Stimulated activated naive CD8-positive, alpha-beta T cell treated with anti-CD3 and anti-CD28 coated beads, Interleukin-15, amount 100 ng/mL, for 72 hours (primary cell): ENCODE results near the gene TCF19.
A peak's percentile ranks its signal among the peaks of the same experiment; 100 is the strongest.

Experiments
- ATAC-seq: fragments of 150-1000 bp; cut with Tn5 transposase; 2 replicates; pipeline ENCODE4 v1.10.0; 2021; ENCODE audit warnings: mild to moderate bottlenecking, moderate library complexity
- DNase-seq, 2 donors: peaks; one replicate each; pipeline ENCODE4 v3.0.0; 2021 to 2022
- H3K27ac Mint-ChIP-seq, 2 donors: one replicate each; pipeline ENCODE4 v1.8.0; 2022; ENCODE audit warnings: mild to moderate bottlenecking in 2 of 2, mixed read lengths in 2 of 2, moderate library complexity in 2 of 2
- H3K27me3 Mint-ChIP-seq: one replicate; pipeline ENCODE4 v1.8.0; 2022; ENCODE audit warnings: mixed read lengths
- H3K4me1 Mint-ChIP-seq: one replicate; pipeline ENCODE4 v1.8.0; 2022; ENCODE audit warnings: mild to moderate bottlenecking, mixed read lengths
- H3K4me3 Mint-ChIP-seq, 2 donors: one replicate each; pipeline ENCODE4 v1.8.0; 2022; ENCODE audit warnings: mild to moderate bottlenecking in 2 of 2, mixed read lengths in 2 of 2, moderate library complexity in 1 of 2
- H3K9me3 Mint-ChIP-seq, 2 donors: one replicate each; pipeline ENCODE4 v1.8.0; 2022; ENCODE audit warnings: mixed read lengths in 2 of 2

Gene TCF19

GRCh38 chr6:31122791-31123706 is 35.3 kb upstream of the TCF19 start:
- DNase-seq (no peak), ATAC-seq (no peak)
- H3K27me3 Mint-ChIP-seq, result peaks cover 2% of the 10 kb centered on the region
- H3K27ac Mint-ChIP-seq, result no peak overlapping the region
- peaks cover 9% of the 10 kb centered on the region for H3K4me1 Mint-ChIP-seq
- H3K4me3 Mint-ChIP-seq, result no peak overlapping the region
- H3K9me3 Mint-ChIP-seq, result no peaks in the 10 kb centered on the region

GRCh38 chr6:31125162-31125561 is 33.2 kb upstream of the TCF19 start:
- no peak for DNase-seq
- ATAC-seq, result no peak
- no peaks in the 10 kb centered on the region for H3K9me3 Mint-ChIP-seq
- H3K27me3 Mint-ChIP-seq, result peaks cover 18% of the 10 kb centered on the region
- no peak overlapping the region for H3K27ac Mint-ChIP-seq
- no peak overlapping the region for H3K4me3 Mint-ChIP-seq
- peaks cover 13% of the 10 kb centered on the region for H3K4me1 Mint-ChIP-seq

- Mint-ChIP-seq H3K4me3 (no peak overlapping the region), H3K9me3 (no peaks in the 10 kb centered on the region), H3K27ac (no peak overlapping the region), H3K4me1 (peaks cover 13% of the 10 kb centered on the region), H3K27me3 (peaks cover 18% of the 10 kb centered on the region)
- DNase-seq, result no peak
- no peak for ATAC-seq
Observed at GRCh38 chr6:31125586-31126363, 32.6 kb upstream of the TCF19 start.

GRCh38 chr6:31126396-31127175 is 31.8 kb upstream of the TCF19 start:
- Mint-ChIP-seq H3K27me3 (peaks cover 18% of the 10 kb centered on the region), H3K4me1 (peaks cover 13% of the 10 kb centered on the region), H3K27ac (no peak overlapping the region), H3K4me3 (no peak overlapping the region), H3K9me3 (no peaks in the 10 kb centered on the region)
- DNase-seq (no peak), ATAC-seq (no peak)

GRCh38 chr6:31128093-31128676 is 30.2 kb upstream of the TCF19 start:
- ATAC-seq (peak; percentile 80), DNase-seq (peak; percentile 69 to 71)
- H3K9me3 Mint-ChIP-seq, result no peaks in the 10 kb centered on the region
- H3K4me1 Mint-ChIP-seq, result peaks cover 13% of the 10 kb centered on the region
- peaks cover 18% of the 10 kb centered on the region for H3K27me3 Mint-ChIP-seq
- no peak overlapping the region for H3K4me3 Mint-ChIP-seq
- no peak overlapping the region for H3K27ac Mint-ChIP-seq

GRCh38 chr6:31129130-31129529 is 29.3 kb upstream of the TCF19 start:
- no peaks in the 10 kb centered on the region for H3K9me3 Mint-ChIP-seq
- peaks cover 13% of the 10 kb centered on the region for H3K4me1 Mint-ChIP-seq
- H3K4me3 Mint-ChIP-seq, result no peak overlapping the region
- ATAC-seq (no peak), DNase-seq (no peak)
- H3K27me3 Mint-ChIP-seq, result peaks cover 18% of the 10 kb centered on the region
- H3K27ac Mint-ChIP-seq, result no peak overlapping the region

GRCh38 chr6:31130751-31131150 is 27.6 kb upstream of the TCF19 start:
- no peak for ATAC-seq
- no peak overlapping the region for H3K4me3 Mint-ChIP-seq
- no peak overlapping the region for H3K27ac Mint-ChIP-seq
- peaks cover 18% of the 10 kb centered on the region for H3K27me3 Mint-ChIP-seq
- no peaks in the 10 kb centered on the region for H3K9me3 Mint-ChIP-seq
- no peak for DNase-seq
- H3K4me1 Mint-ChIP-seq, result peaks cover 8% of the 10 kb centered on the region

- Mint-ChIP-seq H3K4me3 (no peak overlapping the region), H3K27me3 (peaks cover 18% of the 10 kb centered on the region), H3K9me3 (no peaks in the 10 kb centered on the region), H3K27ac (no peak overlapping the region), H3K4me1 (peaks cover 8% of the 10 kb centered on the region)
- no peak for DNase-seq
- ATAC-seq, result no peak
Observed at GRCh38 chr6:31131595-31131994, 26.8 kb upstream of the TCF19 start.

- no peak overlapping the region for H3K27ac Mint-ChIP-seq
- H3K4me1 Mint-ChIP-seq, result peaks cover 13% of the 10 kb centered on the region
- ATAC-seq (no peak), DNase-seq (no peak)
- H3K27me3 Mint-ChIP-seq, result peaks cover 18% of the 10 kb centered on the region
- no peak overlapping the region for H3K4me3 Mint-ChIP-seq
- H3K9me3 Mint-ChIP-seq, result no peaks in the 10 kb centered on the region
Observed at GRCh38 chr6:31132806-31133205, 25.6 kb upstream of the TCF19 start.

- no peak overlapping the region for H3K27ac Mint-ChIP-seq
Observed at GRCh38 chr6:31135710-31136109, 22.7 kb upstream of the TCF19 start.

GRCh38 chr6:31138982-31139381 is 19.4 kb upstream of the TCF19 start, which contains the start of gene PSORS1C2:
Gene PSORS1C2, minus strand, starts transcription at chr6:31139066. Its CDS starts 40 bp downstream, at chr6:31139026.
- Mint-ChIP-seq H3K27me3 (no peaks in the 10 kb centered on the region), H3K4me3 (peak within 1 kb of the TSS in 1 of 2 donors; percentile 20), H3K4me1 (peaks cover 10% of the 10 kb centered on the region), H3K27ac (no peak within 1 kb of the TSS), H3K9me3 (no peaks in the 10 kb centered on the region)
- no peak for ATAC-seq
- no peak for DNase-seq

More at GRCh38 chr6:31135710-31136109, 22.7 kb upstream of the TCF19 start:
- ATAC-seq, result no peak
- H3K4me1 Mint-ChIP-seq, result peaks cover 10% of the 10 kb centered on the region
- DNase-seq, result no peak
- H3K27me3 Mint-ChIP-seq, result no peaks in the 10 kb centered on the region
- H3K4me3 Mint-ChIP-seq, result no peak overlapping the region
- H3K9me3 Mint-ChIP-seq, result no peaks in the 10 kb centered on the region

- Mint-ChIP-seq H3K9me3 (no peaks in the 10 kb centered on the region), H3K27me3 (no peaks in the 10 kb centered on the region), H3K4me1 (peaks cover 10% of the 10 kb centered on the region), H3K4me3 (no peak overlapping the region), H3K27ac (no peak overlapping the region)
- no peak for ATAC-seq
- DNase-seq, result no peak
Observed at GRCh38 chr6:31139599-31139998, 18.8 kb upstream of the TCF19 start.

GRCh38 chr6:31140643-31141042 is 17.7 kb upstream of the TCF19 start:
- Mint-ChIP-seq H3K27me3 (no peaks in the 10 kb centered on the region), H3K9me3 (no peaks in the 10 kb centered on the region), H3K27ac (no peak overlapping the region), H3K4me1 (peaks cover 10% of the 10 kb centered on the region), H3K4me3 (no peak overlapping the region)
- ATAC-seq (no peak), DNase-seq (no peak)

- Mint-ChIP-seq H3K27ac (no peak overlapping the region), H3K4me3 (no peak overlapping the region), H3K9me3 (no peaks in the 10 kb centered on the region), H3K27me3 (no peaks in the 10 kb centered on the region), H3K4me1 (peaks cover 8% of the 10 kb centered on the region)
- ATAC-seq, result no peak
- DNase-seq, result no peak
Observed at GRCh38 chr6:31142361-31142761, 16.0 kb upstream of the TCF19 start.

- no peak for ATAC-seq
- no peaks in the 10 kb centered on the region for H3K9me3 Mint-ChIP-seq
Observed at GRCh38 chr6:31143148-31143547, 15.2 kb upstream of the TCF19 start.

More at GRCh38 chr6:31143148-31143547, 15.2 kb upstream of the TCF19 start:
- no peaks in the 10 kb centered on the region for H3K27me3 Mint-ChIP-seq
- H3K27ac Mint-ChIP-seq, result no peak overlapping the region
- H3K4me1 Mint-ChIP-seq, result peaks cover under 1% of the 10 kb centered on the region
- H3K4me3 Mint-ChIP-seq, result no peak overlapping the region
- no peak for DNase-seq
